ENCODE data around the gene MCF2L2.

GRCh38 chr3:183208260-183208659 is 220.2 kb downstream of the MCF2L2 start:
- TF ChIP-seq, protein P1, sequence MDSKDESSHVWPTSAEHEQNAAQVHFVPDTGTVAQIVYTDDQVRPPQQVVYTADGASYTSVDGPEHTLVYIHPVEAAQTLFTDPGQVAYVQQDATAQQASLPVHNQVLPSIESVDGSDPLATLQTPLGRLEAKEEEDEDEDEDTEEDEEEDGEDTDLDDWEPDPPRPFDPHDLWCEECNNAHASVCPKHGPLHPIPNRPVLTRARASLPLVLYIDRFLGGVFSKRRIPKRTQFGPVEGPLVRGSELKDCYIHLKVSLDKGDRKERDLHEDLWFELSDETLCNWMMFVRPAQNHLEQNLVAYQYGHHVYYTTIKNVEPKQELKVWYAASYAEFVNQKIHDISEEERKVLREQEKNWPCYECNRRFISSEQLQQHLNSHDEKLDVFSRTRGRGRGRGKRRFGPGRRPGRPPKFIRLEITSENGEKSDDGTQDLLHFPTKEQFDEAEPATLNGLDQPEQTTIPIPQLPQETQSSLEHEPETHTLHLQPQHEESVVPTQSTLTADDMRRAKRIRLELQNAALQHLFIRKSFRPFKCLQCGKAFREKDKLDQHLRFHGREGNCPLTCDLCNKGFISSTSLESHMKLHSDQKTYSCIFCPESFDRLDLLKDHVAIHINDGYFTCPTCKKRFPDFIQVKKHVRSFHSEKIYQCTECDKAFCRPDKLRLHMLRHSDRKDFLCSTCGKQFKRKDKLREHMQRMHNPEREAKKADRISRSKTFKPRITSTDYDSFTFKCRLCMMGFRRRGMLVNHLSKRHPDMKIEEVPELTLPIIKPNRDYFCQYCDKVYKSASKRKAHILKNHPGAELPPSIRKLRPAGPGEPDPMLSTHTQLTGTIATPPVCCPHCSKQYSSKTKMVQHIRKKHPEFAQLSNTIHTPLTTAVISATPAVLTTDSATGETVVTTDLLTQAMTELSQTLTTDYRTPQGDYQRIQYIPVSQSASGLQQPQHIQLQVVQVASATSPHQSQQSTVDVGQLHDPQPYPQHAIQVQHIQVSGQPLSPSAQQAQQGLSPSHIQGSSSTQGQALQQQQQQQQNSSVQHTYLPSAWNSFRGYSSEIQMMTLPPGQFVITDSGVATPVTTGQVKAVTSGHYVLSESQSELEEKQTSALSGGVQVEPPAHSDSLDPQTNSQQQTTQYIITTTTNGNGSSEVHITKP (tag by site-specific recombination; IDR thresholded peaks at IDR 0.05), result no peak
- TF ChIP-seq ZNF596 (tag by site-specific recombination; IDR thresholded peaks at IDR 0.05) (no peak), REPIN1 (tag by site-specific recombination; IDR thresholded peaks at IDR 0.05; ENCODE audit: low read depth) (no peak), ZNF302 (tag by site-specific recombination; IDR thresholded peaks at IDR 0.05; ENCODE audit: low read depth) (no peak), CTCF (tag by site-specific recombination; IDR thresholded peaks at IDR 0.05) (no peak), ZNF558 (tag by site-specific recombination; IDR thresholded peaks at IDR 0.05) (no peak), ZNF274 (IDR thresholded peaks at IDR 0.05; ENCODE audit: low read length) (no peak), ZNF274 (tag by site-specific recombination; IDR thresholded peaks at IDR 0.05; ENCODE audit: borderline replicate concordance) (no peak), ZFP3 (tag by site-specific recombination; IDR thresholded peaks at IDR 0.05; ENCODE audit: low read depth) (no peak), ZNF350 (tag by site-specific recombination; IDR thresholded peaks at IDR 0.05) (no peak), MEIS1 (CRISPR knock-in tag; IDR thresholded peaks at IDR 0.05; ENCODE audit: borderline replicate concordance) (no peak), ZNF23 (tag by site-specific recombination; IDR thresholded peaks at IDR 0.05; ENCODE audit: borderline replicate concordance) (no peak), ZNF16 (tag by site-specific recombination; IDR thresholded peaks at IDR 0.05; ENCODE audit: low read depth) (no peak)
- TF ChIP-seq, protein P2, sequence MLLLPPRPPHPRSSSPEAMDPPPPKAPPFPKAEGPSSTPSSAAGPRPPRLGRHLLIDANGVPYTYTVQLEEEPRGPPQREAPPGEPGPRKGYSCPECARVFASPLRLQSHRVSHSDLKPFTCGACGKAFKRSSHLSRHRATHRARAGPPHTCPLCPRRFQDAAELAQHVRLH (tag by site-specific recombination; IDR thresholded peaks at IDR 0.05), result no peak
- TF ChIP-seq, protein P3, sequence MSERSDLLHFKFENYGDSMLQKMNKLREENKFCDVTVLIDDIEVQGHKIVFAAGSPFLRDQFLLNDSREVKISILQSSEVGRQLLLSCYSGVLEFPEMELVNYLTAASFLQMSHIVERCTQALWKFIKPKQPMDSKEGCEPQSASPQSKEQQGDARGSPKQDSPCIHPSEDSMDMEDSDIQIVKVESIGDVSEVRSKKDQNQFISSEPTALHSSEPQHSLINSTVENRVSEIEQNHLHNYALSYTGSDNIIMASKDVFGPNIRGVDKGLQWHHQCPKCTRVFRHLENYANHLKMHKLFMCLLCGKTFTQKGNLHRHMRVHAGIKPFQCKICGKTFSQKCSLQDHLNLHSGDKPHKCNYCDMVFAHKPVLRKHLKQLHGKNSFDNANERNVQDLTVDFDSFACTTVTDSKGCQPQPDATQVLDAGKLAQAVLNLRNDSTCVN (tag by site-specific recombination; optimal IDR thresholded peaks at IDR 0.05), result no peak
